ENCODE results near the gene GATA5. TPM values are rescaled to one million over a fixed set of nuclear protein-coding genes. Genes with fewer than 3 reads are reported as not detected.

The GATA5 gene
- total RNA-seq, 1 experiment from 2014 or later = 0.96 TPM

- Histone ChIP-seq H3K4me3 (no peak overlapping the region), H3F3A (ENCODE audit: insufficient read depth, low read depth) (peaks cover 5% of the 10 kb centered on the region; the same call in 1 of the 2 replicates), H3K4me2 (no peak overlapping the region), H3K79me2 (ENCODE audit: low read depth) (no peaks in the 10 kb centered on the region), H4K20me1 (ENCODE audit: insufficient read depth) (no peaks in the 10 kb centered on the region), H3K27ac (no peak overlapping the region), H3K9me3 (ENCODE audit: insufficient read depth, low read depth) (no peaks in the 10 kb centered on the region), H3K9me2 (ENCODE audit: insufficient read depth) (no peaks in the 10 kb centered on the region), H3K4me1 (replicated peaks; ENCODE audit: insufficient read depth) (no peaks in the 10 kb centered on the region), H2AFZ (no peak overlapping the region), H3K27me3 (ENCODE audit: insufficient read depth, low read depth) (peaks cover 90% of the 10 kb centered on the region), H3K36me3 (ENCODE audit: low read depth) (no peaks in the 10 kb centered on the region)
- TF ChIP-seq EZH2 (IDR thresholded peaks at IDR 0.05; ENCODE audit: low read depth) = no peak
- no peak for TF ChIP-seq CTCF (conservative IDR thresholded peaks at IDR 0.05)
- POLR2A ChIA-PET (ENCODE audit: unreplicated experiment) = interaction anchor here (0.7 to 0.8 kb wide), 2 partner anchors 18 to 36 kb away, joined by 5 read pairs; no protein-coding TSS in a partner anchor
- no peak for DNase-seq
- no TSS peak for BruUV-seq (replicated peaks)
- intact Hi-C loops (cut with micrococcal nuclease; ENCODE audit: unreplicated experiment) = no loop called here
- CTCF ChIA-PET = no interaction called here
Observed at GRCh38 chr20:62453186-62453808, 22.5 kb downstream of the GATA5 start.

- no TSS peak for BruUV-seq (replicated peaks)
- no peaks in the 10 kb centered on the region for H3K9me2 ChIP-seq (ENCODE audit: insufficient read depth)
- no peak overlapping the region for H3K4me3 ChIP-seq
- H3K36me3 ChIP-seq (ENCODE audit: low read depth) = no peaks in the 10 kb centered on the region
- no peak overlapping the region for H3K27ac ChIP-seq
- CTCF ChIA-PET = no interaction called here
- H3K79me2 ChIP-seq (ENCODE audit: low read depth) = no peaks in the 10 kb centered on the region
- TF ChIP-seq CTCF (conservative IDR thresholded peaks at IDR 0.05) = no peak
- H3F3A ChIP-seq (ENCODE audit: insufficient read depth, low read depth) = peaks cover 5% of the 10 kb centered on the region; the same call in 1 of the 2 replicates
- H2AFZ ChIP-seq = no peak overlapping the region
- H3K9me3 ChIP-seq (ENCODE audit: insufficient read depth, low read depth) = no peaks in the 10 kb centered on the region
- DNase-seq = no peak
- intact Hi-C loops (cut with micrococcal nuclease; ENCODE audit: unreplicated experiment) = no loop called here
- POLR2A ChIA-PET (ENCODE audit: unreplicated experiment) = interaction anchor here (0.8 kb wide), 1 partner anchor 37 kb away, joined by 5 read pairs; no protein-coding TSS in a partner anchor
- H3K4me1 ChIP-seq (replicated peaks; ENCODE audit: insufficient read depth) = no peaks in the 10 kb centered on the region
- peaks cover 92% of the 10 kb centered on the region for H3K27me3 ChIP-seq (ENCODE audit: insufficient read depth, low read depth)
- H4K20me1 ChIP-seq (ENCODE audit: insufficient read depth) = no peaks in the 10 kb centered on the region
- no peak overlapping the region for H3K4me2 ChIP-seq
Observed at GRCh38 chr20:62452475-62453095, 23.2 kb downstream of the GATA5 start.

GRCh38 chr20:62451970-62452369 is 23.8 kb downstream of the GATA5 start:
- Histone ChIP-seq H3F3A (ENCODE audit: insufficient read depth, low read depth) (peaks cover 5% of the 10 kb centered on the region; the same call in 1 of the 2 replicates), H3K9me3 (ENCODE audit: insufficient read depth, low read depth) (no peaks in the 10 kb centered on the region), H3K4me3 (no peak overlapping the region), H4K20me1 (ENCODE audit: insufficient read depth) (no peaks in the 10 kb centered on the region), H3K27me3 (ENCODE audit: insufficient read depth, low read depth) (peaks cover 92% of the 10 kb centered on the region), H3K36me3 (ENCODE audit: low read depth) (no peaks in the 10 kb centered on the region), H2AFZ (no peak overlapping the region), H3K4me2 (no peak overlapping the region), H3K27ac (no peak overlapping the region), H3K9me2 (ENCODE audit: insufficient read depth) (no peaks in the 10 kb centered on the region), H3K4me1 (replicated peaks; ENCODE audit: insufficient read depth) (no peaks in the 10 kb centered on the region), H3K79me2 (ENCODE audit: low read depth) (no peaks in the 10 kb centered on the region)
- no peak for DNase-seq
- no TSS peak for BruUV-seq (replicated peaks)
- ChIA-PET CTCF (no interaction called here), POLR2A (ENCODE audit: unreplicated experiment) (no interaction called here)
- TF ChIP-seq CTCF (conservative IDR thresholded peaks at IDR 0.05) = no peak
- TF ChIP-seq EZH2 (IDR thresholded peaks at IDR 0.05; ENCODE audit: low read depth) = no peak
- intact Hi-C loops (cut with micrococcal nuclease; ENCODE audit: unreplicated experiment) = no loop called here

Data from PC-9 (cell line).